Body of pancreas (tissue), 4 donors: ENCODE results near the gene ADAP2.

Source experiments
- CTCF ChIP-seq, 7 experiments: fragments of 450-650 bp in 4 of 7; fragments of 200-600 bp in 3 of 7; sonication (generic) in 3 of 7; IDR thresholded peaks; one replicate each; pipeline ENCODE4 v1.5.1; 2016 to 2019; ENCODE audit warnings: antibody characterized with exemption in 7 of 7
- POLR2A ChIP-seq, 3 donors: fragments of 450-650 bp; IDR thresholded peaks; one replicate each; pipeline ENCODE4 v1.6.1; 2016; ENCODE audit warnings: antibody characterized with exemption in 3 of 3, mild to moderate bottlenecking in 2 of 3

- no peak for TF ChIP-seq CTCF (IDR thresholded peaks at IDR 0.05)
- TF ChIP-seq POLR2A (IDR thresholded peaks at IDR 0.05) = no peak
Observed at GRCh38 chr17:30905742-30906100, 16.0 kb upstream of the ADAP2 start.
